Panc1 (cell line): ENCODE data around the gene BLVRA. TPM values are rescaled to one million over a fixed set of nuclear protein-coding genes. Genes with fewer than 3 reads are reported as not detected.
"Not testable (repeated sequence)": the region's sequence is repeated elsewhere in the genome, so short reads cannot be mapped to it uniquely, and the experiment has no call there.

Experiments used
- ATAC-seq: fragments of 200-7000 bp; cut with Tn5 transposase; 2 replicates; pipeline ENCODE4 v1.9.1; 2020; ENCODE audit warnings: mild to moderate bottlenecking, moderate library complexity
- Bru-seq: library from RNA; stranded (reverse); fragments of 400-500 nt; gene quantifications from one replicate; lab custom pipeline; 2021; lab: Mats Ljungman, UMichigan
- BruChase-seq, 2 experiments: library from RNA; stranded (reverse); fragments of 400-500 nt; gene quantifications; one replicate each; lab custom pipeline; 2021; lab: Mats Ljungman, UMichigan
- BruUV-seq: library from RNA; stranded (reverse); fragments of 400-500 nt; replicated peaks from 2 replicates; lab custom pipeline; 2021; lab: Mats Ljungman, UMichigan
- CTCF ChIA-PET: fragments of 300-600 bp; sonication (Branson Sonifier 250); formaldehyde crosslinking; loops from one replicate; lab custom pipeline; 2022; ENCODE audit warnings: antibody characterized with exemption; lab: Charles Lee
- POLR2A ChIA-PET: fragments of 300-600 bp; sonication (Branson Sonifier 250); formaldehyde crosslinking; loops from one replicate; lab custom pipeline; 2022; ENCODE audit warnings: antibody characterized with exemption; lab: Charles Lee
- DNase-seq: peaks from one replicate; pipeline ENCODE4 v3.0.0-alpha.2; 2010; ENCODE audit warnings: low read depth, low spot score
- H3K27ac ChIP-seq: 2 replicates; pipeline ENCODE4 v1.5.1; 2011; ENCODE audit warnings: mild to moderate bottlenecking, low read length, inconsistent platforms
- H3K27me3 ChIP-seq: fragments of 200-500 bp; sonication (Bioruptor generic); 2 replicates; pipeline ENCODE4 v1.6.0; 2014; ENCODE audit warnings: low read length, inconsistent platforms; ENCODE audit not compliant: control insufficient read depth, insufficient read depth
- H3K36me3 ChIP-seq: fragments of 200-500 bp; sonication (Bioruptor generic); 2 replicates; pipeline ENCODE4 v1.5.1; 2014; ENCODE audit warnings: inconsistent platforms, mild to moderate bottlenecking, low read length, moderate library complexity; ENCODE audit not compliant: control insufficient read depth, insufficient read depth
- H3K4me1 ChIP-seq: 2 replicates; pipeline ENCODE4 v1.5.1; 2011; ENCODE audit warnings: inconsistent platforms, mild to moderate bottlenecking, low read length, moderate library complexity; ENCODE audit not compliant: control insufficient read depth, insufficient read depth
- H3K4me3 ChIP-seq, 2 experiments: 2 replicates each; pipeline ENCODE4 v1.5.1; 2011 to 2012; ENCODE audit warnings: low read depth in 2 of 2, low read length in 2 of 2, mild to moderate bottlenecking in 2 of 2, inconsistent platforms in 1 of 2, moderate library complexity in 1 of 2
- H3K9me3 ChIP-seq: fragments of 200-500 bp; sonication (Bioruptor generic); 2 replicates; pipeline ENCODE4 v1.5.1; 2014; ENCODE audit warnings: low read depth, mild to moderate bottlenecking, inconsistent platforms, low read length, moderate library complexity; ENCODE audit not compliant: control insufficient read depth, insufficient read depth
- CTCF ChIP-seq: fragments of 450-650 bp; IDR thresholded peaks from 2 replicates; pipeline ENCODE4 v1.5.1; 2017; ENCODE audit warnings: mild to moderate bottlenecking
- POLR2AphosphoS5 ChIP-seq: IDR thresholded peaks from 2 replicates; pipeline ENCODE4 v1.6.1; 2012; ENCODE audit warnings: mild to moderate bottlenecking, low read depth, low read length, moderate library complexity
- REST ChIP-seq, 2 experiments: IDR thresholded peaks; 2 replicates each; pipeline ENCODE4 v1.6.1; 2011 to 2012; ENCODE audit warnings: low read depth in 2 of 2, control low read depth in 1 of 2, low read length in 1 of 2, mild to moderate bottlenecking in 1 of 2, moderate library complexity in 1 of 2; ENCODE audit not compliant: insufficient read depth in 1 of 2
- SIN3A ChIP-seq: IDR thresholded peaks from 2 replicates; pipeline ENCODE4 v1.6.1; 2012; ENCODE audit warnings: low read depth, mild to moderate bottlenecking, low read length, moderate library complexity, borderline replicate concordance; ENCODE audit not compliant: insufficient read depth
- TCF7L2 ChIP-seq: IDR thresholded peaks from 2 replicates; pipeline ENCODE4 v1.6.1; 2011; ENCODE audit warnings: mild to moderate bottlenecking, low read depth, low read length, inconsistent platforms
- in situ Hi-C: cut with HindIII; loops from 2 replicates; pipeline ENCODE4 v1.10.0; 2016; ENCODE audit warnings: low sequenced_read_pairs, low pct_unique_long_range_greater_than_20kb
- intact Hi-C: fragments of 100-400 bp; cut with micrococcal nuclease; formaldehyde crosslinking; loops from one replicate; pipeline ENCODE4 v1.10.0; 2022; ENCODE audit not compliant: unreplicated experiment
- long read RNA-seq: library from polyadenylated mRNA; unstranded; transcript quantifications from one replicate; pipeline ENCODE4 v2.0.0, GENCODE V29; 2021; ENCODE audit not compliant: unreplicated experiment
- polyA plus RNA-seq: library from polyadenylated mRNA; unstranded; fragments of >200 nt; gene quantifications from one replicate; pipeline ENCODE4 v1.2.1, GENCODE V29; 2012; ENCODE audit warnings: missing spikeins; ENCODE audit not compliant: insufficient read length
- total RNA-seq: library from RNA; stranded (reverse); gene quantifications from one replicate; pipeline ENCODE4 v1.2.1, GENCODE V29; 2021; ENCODE audit not compliant: unreplicated experiment

Gene BLVRA
- total RNA-seq = 85.5 TPM
- polyA plus RNA-seq = 130 TPM
- percentile 70 among the genes with signal in this experiment for Bru-seq, nascent RNA
- percentile 60 among the genes with signal in this experiment for BruChase-seq, experiment 1, labeled RNA remaining after a 2-hour chase
- percentile 66 among the genes with signal in this experiment for BruChase-seq, experiment 2, labeled RNA remaining after a 6-hour chase
- long read RNA-seq, transcript BLVRA-201 (8 exons, 1,071 nt) = major isoform, 91 of 113 reads
- long read RNA-seq, partial matches to known transcripts = 14 of 113 reads
- long read RNA-seq, other reads (novel, unspliced or antisense) = 5 of 113 reads

GRCh38 chr7:43758029-43758821 lies at the start of gene BLVRA:
Gene BLVRA, plus strand, starts transcription at chr7:43758680. Its CDS starts 12,479 bp downstream, at chr7:43771159.
- intact Hi-C loops (no loop called here), in situ Hi-C loops (no loop called here)
- ChIA-PET CTCF (interaction anchor here (0.6 kb wide), 2 partner anchors 36 to 73 kb away, joined by 3 to 6 read pairs; no protein-coding TSS in a partner anchor), POLR2A (interaction anchor here (0.6 to 1.0 kb wide), 2 partner anchors 33 to 176 kb away, joined by 4 to 7 read pairs; no protein-coding TSS in a partner anchor)
- H3K4me1 ChIP-seq = peaks cover 23% of the 10 kb centered on the region
- TF ChIP-seq SIN3A (no peak), REST (IDR thresholded peaks at IDR 0.05; ENCODE audit: insufficient read depth in 1 of 2, low read depth in 2 of 2, low read length in 1 of 2) (no peak), POLR2AphosphoS5 (no peak), CTCF (no peak), TCF7L2 (no peak)
- no peaks in the 10 kb centered on the region for H3K27me3 ChIP-seq
- no peaks in the 10 kb centered on the region for H3K9me3 ChIP-seq
- H3K36me3 ChIP-seq = no peaks in the 10 kb centered on the region
- peak within 1 kb of the TSS; percentile 85 for H3K27ac ChIP-seq
- ATAC-seq (peak; percentile 91), DNase-seq (no peak)
- peak within 1 kb of the TSS; percentile 75 to 83 for H3K4me3 ChIP-seq
- no TSS peak for BruUV-seq

GRCh38 chr7:43711503-43711902 lies 47.0 kb upstream of the BLVRA start:
- ATAC-seq (no peak), DNase-seq (no peak)
- no peak for TF ChIP-seq POLR2AphosphoS5
- TF ChIP-seq REST (IDR thresholded peaks at IDR 0.05; ENCODE audit: insufficient read depth in 1 of 2, low read depth in 2 of 2, low read length in 1 of 2) = no peak
- TF ChIP-seq TCF7L2 = no peak
- no peak overlapping the region for H3K4me3 ChIP-seq
- no peaks in the 10 kb centered on the region for H3K27me3 ChIP-seq
- no peaks in the 10 kb centered on the region for H3K4me1 ChIP-seq
- H3K9me3 ChIP-seq = peaks cover 9% of the 10 kb centered on the region; the same call in 1 of the 2 replicates
- no TSS peak for BruUV-seq
- intact Hi-C loops = no loop called here
- in situ Hi-C loops = loop anchor here (25.0 kb wide), 1 partner anchor 124 kb away; the partner anchor contains the start of gene STK17A
- H3K36me3 ChIP-seq = no peaks in the 10 kb centered on the region
- ChIA-PET POLR2A (no interaction called here), CTCF (interaction anchor here (0.7 kb wide), 1 partner anchor 255 kb away, joined by 3 read pairs; no protein-coding TSS in a partner anchor)
- no peak overlapping the region for H3K27ac ChIP-seq

GRCh38 chr7:43715966-43716365 lies 42.5 kb upstream of the BLVRA start:
- H3K9me3 ChIP-seq, intact Hi-C loops, H3K27me3 ChIP-seq, H3K27ac ChIP-seq, ATAC-seq, H3K36me3 ChIP-seq, H3K4me3 ChIP-seq, POLR2A ChIA-PET, DNase-seq, BruUV-seq, H3K4me1 ChIP-seq: not testable (repeated sequence)
- in situ Hi-C loops = loop anchor here (25.0 kb wide), 1 partner anchor 129 kb away; the partner anchor contains the start of gene STK17A
- CTCF ChIA-PET = interaction anchor here (0.7 kb wide), 1 partner anchor 16 kb away, joined by 4 read pairs; no protein-coding TSS in a partner anchor
